Measurements from ENCODE around the gene PLEKHO1.

DNA sequence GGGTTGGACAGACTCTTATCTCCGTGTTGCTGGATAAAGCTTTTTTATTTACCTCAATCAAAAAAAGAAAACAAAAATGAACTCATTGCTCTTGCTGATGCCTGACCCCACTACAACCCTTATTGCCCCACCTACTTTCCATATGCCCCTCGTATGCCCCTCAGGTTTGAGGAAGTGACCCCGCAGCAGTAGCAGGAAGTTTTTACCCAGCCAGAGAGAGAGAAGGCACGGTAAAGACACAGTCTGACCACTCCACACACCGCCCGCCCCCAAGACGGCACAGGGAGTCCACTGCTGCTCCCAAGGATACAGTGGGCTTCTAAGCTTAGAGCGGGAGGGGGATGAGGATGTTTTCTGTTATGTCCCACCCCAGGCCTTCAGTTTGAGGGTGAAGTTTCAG, 9.8 kb downstream of the PLEKHO1 start:
- TF ChIP-seq, protein P1, sequence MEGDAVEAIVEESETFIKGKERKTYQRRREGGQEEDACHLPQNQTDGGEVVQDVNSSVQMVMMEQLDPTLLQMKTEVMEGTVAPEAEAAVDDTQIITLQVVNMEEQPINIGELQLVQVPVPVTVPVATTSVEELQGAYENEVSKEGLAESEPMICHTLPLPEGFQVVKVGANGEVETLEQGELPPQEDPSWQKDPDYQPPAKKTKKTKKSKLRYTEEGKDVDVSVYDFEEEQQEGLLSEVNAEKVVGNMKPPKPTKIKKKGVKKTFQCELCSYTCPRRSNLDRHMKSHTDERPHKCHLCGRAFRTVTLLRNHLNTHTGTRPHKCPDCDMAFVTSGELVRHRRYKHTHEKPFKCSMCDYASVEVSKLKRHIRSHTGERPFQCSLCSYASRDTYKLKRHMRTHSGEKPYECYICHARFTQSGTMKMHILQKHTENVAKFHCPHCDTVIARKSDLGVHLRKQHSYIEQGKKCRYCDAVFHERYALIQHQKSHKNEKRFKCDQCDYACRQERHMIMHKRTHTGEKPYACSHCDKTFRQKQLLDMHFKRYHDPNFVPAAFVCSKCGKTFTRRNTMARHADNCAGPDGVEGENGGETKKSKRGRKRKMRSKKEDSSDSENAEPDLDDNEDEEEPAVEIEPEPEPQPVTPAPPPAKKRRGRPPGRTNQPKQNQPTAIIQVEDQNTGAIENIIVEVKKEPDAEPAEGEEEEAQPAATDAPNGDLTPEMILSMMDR (IDR thresholded peaks at IDR 0.05; ENCODE audit: low read depth, low read length, poor library complexity, severe bottlenecking), result no peak
- TF ChIP-seq EZH2phosphoT487 (IDR thresholded peaks at IDR 0.05; ENCODE audit: borderline replicate concordance, low read length), result no peak
